Progenitor cell of endocrine pancreas (in vitro differentiated cells): Measurements from ENCODE around the gene HOXC6. TPM values are rescaled to one million over a fixed set of nuclear protein-coding genes. Genes with fewer than 3 reads are reported as not detected.

ENCODE experiments used
- DNase-seq: peaks from one replicate; pipeline ENCODE4 v3.0.0; 2021; ENCODE audit warnings: low spot score; ENCODE audit not compliant: unreplicated experiment
- H3K27ac Mint-ChIP-seq: 2 replicates; pipeline ENCODE4 v1.8.0; 2021; ENCODE audit warnings: mild to moderate bottlenecking, moderate library complexity, mixed read lengths
- H3K27me3 Mint-ChIP-seq: 2 replicates; pipeline ENCODE4 v1.8.0; 2021; ENCODE audit warnings: mixed read lengths
- H3K36me3 Mint-ChIP-seq: 2 replicates; pipeline ENCODE4 v1.8.0; 2022; ENCODE audit warnings: mixed read lengths; ENCODE audit not compliant: insufficient read depth
- H3K4me1 Mint-ChIP-seq: 2 replicates; pipeline ENCODE4 v1.8.0; 2021; ENCODE audit warnings: low read depth, mixed read lengths
- H3K4me3 Mint-ChIP-seq: 2 replicates; pipeline ENCODE4 v1.8.0; 2021; ENCODE audit warnings: low read depth, mild to moderate bottlenecking, moderate library complexity, mixed read lengths
- H3K9me3 Mint-ChIP-seq: 2 replicates; pipeline ENCODE4 v1.8.0; 2021; ENCODE audit warnings: low read depth, mixed read lengths
- total RNA-seq: library from RNA; stranded (reverse); gene quantifications from 2 replicates; pipeline ENCODE4 v1.2.1, GENCODE V29; 2021
- TF ChIP-seq, protein P1 (sequence below): fragments of 200-600 bp; sonication (generic); IDR thresholded peaks from one replicate; pipeline ENCODE4 v1.5.0; 2021; ENCODE audit warnings: antibody characterized with exemption, mild to moderate bottlenecking; ENCODE audit not compliant: unreplicated experiment

HOXC6 gene
- total RNA-seq, 1 donor from 2014 or later = 0.17 TPM

DNA sequence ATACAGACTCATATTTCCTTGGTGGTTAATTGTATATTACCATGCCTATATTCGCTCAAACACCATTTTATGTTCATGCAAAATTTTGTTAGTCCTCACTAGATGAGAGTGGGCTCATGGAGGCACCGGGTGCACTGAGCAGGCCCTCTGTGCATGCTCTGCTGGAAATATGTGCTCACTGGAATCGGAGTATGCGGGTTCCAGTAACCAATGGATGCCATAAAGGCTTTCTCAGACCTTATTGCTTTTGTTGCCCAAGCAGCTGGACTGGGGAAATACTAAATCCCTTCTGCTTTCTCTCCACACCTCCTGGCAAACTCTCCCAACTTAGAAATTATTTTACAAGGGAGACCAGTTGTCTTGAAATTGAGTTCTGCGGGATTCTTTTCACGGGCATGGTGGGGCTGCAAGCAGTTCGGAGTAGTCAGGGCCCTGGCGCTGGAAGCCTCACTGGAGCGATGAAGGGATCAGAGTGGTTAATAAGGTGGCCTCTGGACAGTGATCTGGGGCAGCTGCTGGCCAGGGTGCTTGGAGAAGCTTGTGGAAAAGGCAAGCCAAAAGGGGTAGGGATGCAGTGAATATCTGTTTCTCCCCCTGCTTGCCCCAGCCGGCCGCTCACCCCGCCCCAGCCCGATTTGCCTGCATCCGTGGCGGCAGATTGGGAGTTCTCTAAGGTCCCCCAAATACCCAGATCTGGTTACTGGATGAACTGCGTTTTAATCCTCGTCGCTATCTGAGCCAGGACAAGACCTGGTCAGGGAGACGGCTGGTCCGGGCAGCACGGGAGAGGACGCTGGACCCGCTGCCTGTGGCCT is 7.4 kb upstream of the HOXC6 start:
- TF ChIP-seq, protein P1, sequence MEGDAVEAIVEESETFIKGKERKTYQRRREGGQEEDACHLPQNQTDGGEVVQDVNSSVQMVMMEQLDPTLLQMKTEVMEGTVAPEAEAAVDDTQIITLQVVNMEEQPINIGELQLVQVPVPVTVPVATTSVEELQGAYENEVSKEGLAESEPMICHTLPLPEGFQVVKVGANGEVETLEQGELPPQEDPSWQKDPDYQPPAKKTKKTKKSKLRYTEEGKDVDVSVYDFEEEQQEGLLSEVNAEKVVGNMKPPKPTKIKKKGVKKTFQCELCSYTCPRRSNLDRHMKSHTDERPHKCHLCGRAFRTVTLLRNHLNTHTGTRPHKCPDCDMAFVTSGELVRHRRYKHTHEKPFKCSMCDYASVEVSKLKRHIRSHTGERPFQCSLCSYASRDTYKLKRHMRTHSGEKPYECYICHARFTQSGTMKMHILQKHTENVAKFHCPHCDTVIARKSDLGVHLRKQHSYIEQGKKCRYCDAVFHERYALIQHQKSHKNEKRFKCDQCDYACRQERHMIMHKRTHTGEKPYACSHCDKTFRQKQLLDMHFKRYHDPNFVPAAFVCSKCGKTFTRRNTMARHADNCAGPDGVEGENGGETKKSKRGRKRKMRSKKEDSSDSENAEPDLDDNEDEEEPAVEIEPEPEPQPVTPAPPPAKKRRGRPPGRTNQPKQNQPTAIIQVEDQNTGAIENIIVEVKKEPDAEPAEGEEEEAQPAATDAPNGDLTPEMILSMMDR = no peak
- H3K27ac Mint-ChIP-seq = no peak overlapping the region
- no peaks in the 10 kb centered on the region for H3K36me3 Mint-ChIP-seq
- H3K27me3 Mint-ChIP-seq = peaks cover 92% of the 10 kb centered on the region
- peaks cover 6% of the 10 kb centered on the region for H3K4me1 Mint-ChIP-seq
- no peak overlapping the region for H3K4me3 Mint-ChIP-seq
- H3K9me3 Mint-ChIP-seq = no peaks in the 10 kb centered on the region
- no peak for DNase-seq

DNA sequence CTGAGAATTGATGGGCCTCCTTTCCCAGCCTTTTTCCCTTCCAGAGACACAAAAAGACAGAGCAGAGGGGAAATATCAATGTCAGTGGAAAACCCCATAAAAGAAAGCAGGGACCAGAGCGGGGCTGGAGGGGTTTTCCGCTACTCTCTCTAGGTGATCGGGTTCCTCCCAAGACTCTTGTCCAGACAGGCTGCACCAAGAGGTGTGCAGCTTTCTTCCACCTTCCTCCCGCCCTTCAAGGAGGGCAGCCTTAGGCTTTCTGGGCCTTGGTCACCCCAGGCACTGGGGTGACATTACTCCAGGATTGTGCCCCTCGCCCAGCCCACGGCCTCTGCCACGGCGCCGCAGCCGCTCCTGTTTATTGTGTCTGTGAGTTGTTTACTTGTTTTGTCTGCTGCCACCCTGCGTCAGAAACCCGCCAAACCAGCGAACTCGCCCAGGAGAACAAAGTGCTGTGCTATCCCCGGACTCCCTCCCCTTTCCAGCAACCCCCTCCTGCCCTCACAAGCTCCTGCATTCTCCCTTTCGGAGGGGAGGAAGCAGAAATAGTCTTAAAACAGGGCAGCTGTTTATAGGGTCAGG is 6.7 kb upstream of the HOXC6 start:
- Mint-ChIP-seq H3K4me1 (peaks cover 6% of the 10 kb centered on the region), H3K36me3 (no peaks in the 10 kb centered on the region), H3K27ac (no peak overlapping the region), H3K4me3 (no peak overlapping the region), H3K27me3 (peaks cover 92% of the 10 kb centered on the region), H3K9me3 (no peaks in the 10 kb centered on the region)
- TF ChIP-seq, protein P1 = peak; percentile 28
- no peak for DNase-seq

DNA sequence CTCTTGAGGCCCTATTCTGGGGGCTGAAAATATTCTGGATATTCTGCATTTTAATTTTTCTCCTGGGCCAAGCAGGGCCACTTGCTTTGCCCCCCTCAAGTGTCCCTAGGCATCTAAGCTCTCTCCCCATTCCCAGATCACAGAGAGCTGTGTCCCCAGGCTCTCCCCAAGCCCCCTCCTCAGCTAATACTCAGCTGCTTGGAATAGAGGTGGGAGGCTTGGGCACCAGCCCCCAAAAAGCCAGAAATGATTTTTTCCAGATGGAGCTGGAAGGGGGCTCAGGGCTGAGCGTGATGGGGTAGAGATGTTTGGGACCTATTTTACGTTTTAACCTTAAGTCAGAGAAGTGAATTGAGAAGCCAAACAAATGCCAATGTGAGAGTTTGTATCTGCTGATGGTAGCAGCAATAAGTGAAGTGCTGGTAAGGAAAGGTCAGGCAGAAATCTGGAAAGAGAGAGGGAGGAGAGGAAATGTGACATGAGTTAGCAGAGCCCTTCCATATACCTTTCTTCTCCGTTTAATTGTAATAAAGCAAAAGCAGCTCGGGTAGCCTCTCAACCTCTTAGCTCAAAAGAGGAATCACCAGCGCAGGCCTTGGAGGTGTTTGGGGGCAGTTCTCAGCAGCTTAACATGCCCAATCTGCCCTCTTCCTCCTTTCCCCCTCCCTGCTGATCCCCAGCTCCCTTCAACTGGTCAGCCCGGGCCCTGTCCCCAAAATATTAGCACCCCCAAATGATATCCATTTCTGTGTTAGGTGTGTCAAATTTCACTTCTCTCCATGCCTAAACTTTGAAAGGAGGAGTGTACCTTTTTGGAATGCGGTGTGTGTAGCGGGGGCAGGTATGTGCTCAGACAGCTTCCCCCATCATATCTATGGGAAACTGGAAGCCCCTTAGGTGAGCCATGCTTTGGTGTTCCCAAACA is 5.0 kb upstream of the HOXC6 start:
- H3K27ac Mint-ChIP-seq = no peak overlapping the region
- no peak overlapping the region for H3K4me3 Mint-ChIP-seq
- no peaks in the 10 kb centered on the region for H3K36me3 Mint-ChIP-seq
- H3K27me3 Mint-ChIP-seq = peaks cover 94% of the 10 kb centered on the region
- DNase-seq = no peak
- no peaks in the 10 kb centered on the region for H3K9me3 Mint-ChIP-seq
- TF ChIP-seq, protein P1 = no peak
- peaks cover 2% of the 10 kb centered on the region for H3K4me1 Mint-ChIP-seq

DNA sequence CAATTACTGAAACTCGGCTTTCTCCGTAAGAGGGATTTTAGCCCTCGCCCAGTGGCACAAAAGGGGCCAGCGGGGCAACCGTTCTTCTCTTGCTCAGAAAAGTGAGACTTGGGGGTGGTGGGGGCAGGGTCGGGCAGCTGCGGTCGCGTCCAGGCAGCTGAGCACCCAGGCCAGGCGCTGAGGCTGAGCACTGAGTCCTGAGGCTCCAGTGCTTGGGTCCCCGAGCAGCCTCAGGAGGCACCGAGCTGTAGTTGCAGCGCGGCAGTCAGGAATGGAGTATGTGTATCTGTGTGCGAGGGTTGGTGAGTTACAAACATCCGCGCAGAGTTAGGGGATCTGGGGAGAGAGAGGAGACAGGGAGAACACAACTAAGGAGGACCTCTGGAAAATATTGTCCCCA is 4.1 kb upstream of the HOXC6 start:
- H3K9me3 Mint-ChIP-seq = no peaks in the 10 kb centered on the region
- peaks cover 97% of the 10 kb centered on the region for H3K27me3 Mint-ChIP-seq
- TF ChIP-seq, protein P1 = no peak
- no peaks in the 10 kb centered on the region for H3K36me3 Mint-ChIP-seq
- no peak overlapping the region for H3K27ac Mint-ChIP-seq
- no peak overlapping the region for H3K4me3 Mint-ChIP-seq
- peaks cover 2% of the 10 kb centered on the region for H3K4me1 Mint-ChIP-seq
- DNase-seq = no peak

DNA sequence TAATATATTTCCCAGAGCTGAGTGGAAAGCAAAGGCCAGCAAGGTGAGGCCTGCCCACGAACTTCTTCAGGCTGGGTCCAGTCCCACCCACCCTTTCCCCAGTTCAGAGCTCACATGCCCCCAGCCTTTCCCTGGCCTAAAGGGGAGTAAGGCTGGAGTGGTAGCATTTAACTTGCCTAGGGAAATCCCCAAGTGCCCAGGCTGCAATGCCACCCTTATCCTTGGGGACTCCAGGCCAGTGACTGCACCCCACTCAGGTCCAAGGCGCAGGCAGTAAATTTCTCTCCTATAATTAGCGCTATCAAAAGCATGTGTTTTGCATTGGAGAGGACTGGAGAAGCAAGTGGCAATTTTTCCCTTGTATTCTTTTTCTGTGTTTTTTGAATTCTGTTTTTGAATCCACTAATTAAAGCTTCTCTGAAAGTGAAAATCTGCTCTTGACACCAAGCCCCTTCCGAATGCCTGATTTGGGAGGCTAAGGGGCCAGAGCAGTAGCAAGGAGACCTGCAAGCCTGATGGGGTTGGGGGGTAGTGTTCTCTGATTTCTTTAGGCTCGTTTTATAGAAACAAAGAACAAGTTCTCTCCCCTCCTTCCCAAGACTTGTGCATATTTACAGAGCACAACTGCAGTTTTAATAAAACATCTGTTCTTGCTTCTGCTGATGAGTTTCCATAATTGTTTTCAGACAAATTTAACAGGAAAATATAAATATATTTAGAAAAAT is 3.5 kb upstream of the HOXC6 start:
- Mint-ChIP-seq H3K4me1 (peaks cover 6% of the 10 kb centered on the region), H3K27ac (no peak overlapping the region), H3K9me3 (no peaks in the 10 kb centered on the region), H3K4me3 (no peak overlapping the region), H3K36me3 (no peaks in the 10 kb centered on the region), H3K27me3 (peaks cover 96% of the 10 kb centered on the region)
- DNase-seq = no peak
- TF ChIP-seq, protein P1 = no peak
